HUES48 (cell line): ENCODE results near the gene TNS3.

ENCODE experiments used
- H3K27ac ChIP-seq: one replicate; pipeline ENCODE4 v1.7.0; 2013; ENCODE audit warnings: low read depth, low read length, inconsistent platforms
- H3K27me3 ChIP-seq: 2 replicates; pipeline ENCODE4 v1.6.1; 2013; ENCODE audit warnings: mild to moderate bottlenecking, low read length; ENCODE audit not compliant: control insufficient read depth, insufficient read depth
- H3K36me3 ChIP-seq: 2 replicates; pipeline ENCODE4 v1.6.1; 2013; ENCODE audit warnings: low read length; ENCODE audit not compliant: control insufficient read depth, insufficient read depth
- H3K4me1 ChIP-seq: 2 replicates; pipeline ENCODE4 v1.6.1; 2013; ENCODE audit warnings: mild to moderate bottlenecking, low read length; ENCODE audit not compliant: control insufficient read depth, insufficient read depth
- H3K4me3 ChIP-seq: 2 replicates; pipeline ENCODE4 v1.5.1; 2013; ENCODE audit warnings: mild to moderate bottlenecking, low read depth, low read length
- H3K9ac ChIP-seq: 2 replicates; pipeline ENCODE4 v1.6.1; 2013; ENCODE audit warnings: mild to moderate bottlenecking, low read depth, low read length, moderate library complexity
- H3K9me3 ChIP-seq: 2 replicates; pipeline ENCODE4 v1.6.1; 2013; ENCODE audit warnings: low read length; ENCODE audit not compliant: control insufficient read depth, insufficient read depth

TNS3 gene

GRCh38 chr7:47581804-47582763, at the start of gene TNS3:
TNS3 (minus strand) TSS chr7:47582111; CDS start chr7:47439636, 142,475 bp downstream.
- peak within 1 kb of the TSS; percentile 45 for H3K27ac ChIP-seq
- no peaks in the 10 kb centered on the region for H3K36me3 ChIP-seq
- peak within 1 kb of the TSS; percentile 65; the same call in 1 of the 2 replicates for H3K9ac ChIP-seq
- H3K27me3 ChIP-seq = peaks cover 16% of the 10 kb centered on the region
- H3K4me3 ChIP-seq = peak within 1 kb of the TSS; percentile 66
- H3K4me1 ChIP-seq = peaks cover 26% of the 10 kb centered on the region
- no peaks in the 10 kb centered on the region for H3K9me3 ChIP-seq

GRCh38 chr7:47631711-47632110, 49.8 kb upstream of the TNS3 start:
- Histone ChIP-seq H3K27me3 (peaks cover 8% of the 10 kb centered on the region), H3K4me1 (peaks cover 15% of the 10 kb centered on the region; the same call in 1 of the 2 replicates), H3K36me3 (no peaks in the 10 kb centered on the region), H3K9me3 (no peaks in the 10 kb centered on the region), H3K27ac (no peak overlapping the region), H3K4me3 (no peak overlapping the region), H3K9ac (no peak overlapping the region)

GRCh38 chr7:47627580-47628283, 45.8 kb upstream of the TNS3 start:
- Histone ChIP-seq H3K4me3 (no peak overlapping the region), H3K27ac (no peak overlapping the region), H3K9ac (no peak overlapping the region), H3K9me3 (no peaks in the 10 kb centered on the region), H3K4me1 (peaks cover 18% of the 10 kb centered on the region), H3K36me3 (no peaks in the 10 kb centered on the region), H3K27me3 (no peaks in the 10 kb centered on the region)

- Histone ChIP-seq H3K4me3 (no peak overlapping the region), H3K27me3 (no peaks in the 10 kb centered on the region), H3K36me3 (no peaks in the 10 kb centered on the region), H3K27ac (peak overlapping the region; percentile 27), H3K4me1 (peaks cover 25% of the 10 kb centered on the region), H3K9ac (no peak overlapping the region), H3K9me3 (no peaks in the 10 kb centered on the region)
Measured at GRCh38 chr7:47625861-47626715, 44.2 kb upstream of the TNS3 start.

GRCh38 chr7:47624689-47625088, 42.8 kb upstream of the TNS3 start:
- no peaks in the 10 kb centered on the region for H3K9me3 ChIP-seq
- H3K27me3 ChIP-seq = no peaks in the 10 kb centered on the region
- H3K4me1 ChIP-seq = peaks cover 25% of the 10 kb centered on the region
- H3K36me3 ChIP-seq = no peaks in the 10 kb centered on the region
- no peak overlapping the region for H3K27ac ChIP-seq
- no peak overlapping the region for H3K9ac ChIP-seq
- H3K4me3 ChIP-seq = no peak overlapping the region

GRCh38 chr7:47622946-47623640, 41.2 kb upstream of the TNS3 start:
- H3K27me3 ChIP-seq = no peaks in the 10 kb centered on the region
- peaks cover 25% of the 10 kb centered on the region for H3K4me1 ChIP-seq
- H3K4me3 ChIP-seq = no peak overlapping the region
- H3K9me3 ChIP-seq = no peaks in the 10 kb centered on the region
- H3K27ac ChIP-seq = no peak overlapping the region
- H3K9ac ChIP-seq = no peak overlapping the region
- H3K36me3 ChIP-seq = no peaks in the 10 kb centered on the region

- Histone ChIP-seq H3K36me3 (no peaks in the 10 kb centered on the region), H3K4me1 (peaks cover 25% of the 10 kb centered on the region), H3K27ac (no peak overlapping the region), H3K9ac (no peak overlapping the region), H3K9me3 (no peaks in the 10 kb centered on the region), H3K4me3 (no peak overlapping the region), H3K27me3 (no peaks in the 10 kb centered on the region)
Measured at GRCh38 chr7:47622586-47622945, 40.7 kb upstream of the TNS3 start.

- Histone ChIP-seq H3K4me3 (no peak overlapping the region), H3K27me3 (no peaks in the 10 kb centered on the region), H3K9ac (no peak overlapping the region), H3K36me3 (no peaks in the 10 kb centered on the region), H3K4me1 (peaks cover 25% of the 10 kb centered on the region), H3K27ac (no peak overlapping the region), H3K9me3 (no peaks in the 10 kb centered on the region)
Measured at GRCh38 chr7:47621979-47622561, 40.2 kb upstream of the TNS3 start.

GRCh38 chr7:47621347-47621746, 39.4 kb upstream of the TNS3 start:
- Histone ChIP-seq H3K4me1 (peaks cover 22% of the 10 kb centered on the region), H3K36me3 (no peaks in the 10 kb centered on the region), H3K9ac (no peak overlapping the region), H3K9me3 (no peaks in the 10 kb centered on the region), H3K27me3 (no peaks in the 10 kb centered on the region), H3K27ac (no peak overlapping the region), H3K4me3 (no peak overlapping the region)

- Histone ChIP-seq H3K36me3 (no peaks in the 10 kb centered on the region), H3K27ac (no peak overlapping the region), H3K9ac (no peak overlapping the region), H3K4me3 (no peak overlapping the region), H3K9me3 (no peaks in the 10 kb centered on the region), H3K27me3 (no peaks in the 10 kb centered on the region), H3K4me1 (peaks cover 13% of the 10 kb centered on the region)
Measured at GRCh38 chr7:47619806-47620205, 37.9 kb upstream of the TNS3 start.
